IMR-90 (cell line): ENCODE data around the gene CDH13.

ENCODE experiments used
- CHD1 ChIP-seq: IDR thresholded peaks from 2 replicates; pipeline ENCODE4 v1.6.1; 2012; ENCODE audit warnings: low read depth, low read length, improper control_type of control experiment
- CTCF ChIP-seq: conservative IDR thresholded peaks from 2 replicates; pipeline ENCODE4 v1.5.1; 2012; ENCODE audit warnings: mild to moderate bottlenecking, low read depth, low read length, improper control_type of control experiment
- MAFK ChIP-seq: IDR thresholded peaks from 2 replicates; pipeline ENCODE4 v1.6.1; 2012; ENCODE audit warnings: low read depth, low read length, improper control_type of control experiment
- POLR2A ChIP-seq: IDR thresholded peaks from 2 replicates; pipeline ENCODE4 v1.6.1; 2012; ENCODE audit warnings: mild to moderate bottlenecking, low read depth, low read length
- RCOR1 ChIP-seq: IDR thresholded peaks from 2 replicates; pipeline ENCODE4 v1.6.1; 2012; ENCODE audit warnings: mild to moderate bottlenecking, low read length, improper control_type of control experiment; ENCODE audit not compliant: insufficient replicate concordance
- RFX5 ChIP-seq: IDR thresholded peaks from 2 replicates; pipeline ENCODE4 v1.8.0; 2012; ENCODE audit warnings: low read depth, mild to moderate bottlenecking, low read length, moderate library complexity

- TF ChIP-seq MAFK = no peak
- TF ChIP-seq RCOR1 = no peak
- TF ChIP-seq CHD1 = no peak
- no peak for TF ChIP-seq CTCF
- TF ChIP-seq POLR2A = no peak
- no peak for TF ChIP-seq RFX5
Measured at GRCh38 chr16:83774066-83774465, 1147.3 kb downstream of the CDH13 start.
